ENCODE measurements around the gene SLC1A1. TPM values are rescaled to one million over a fixed set of nuclear protein-coding genes. Genes with fewer than 3 reads are reported as not detected.

SLC1A1 gene
- total RNA-seq, 1 experiment from 2014 or later: 8.5 TPM

GRCh38 chr9:4517274-4517673, 27.0 kb downstream of the SLC1A1 start:
- no peak overlapping the region for H3K27ac Mint-ChIP-seq
- no peak overlapping the region for H3K4me3 Mint-ChIP-seq
- TF ChIP-seq FOXP1 (CRISPR knock-in tag; IDR thresholded peaks at IDR 0.05; ENCODE audit: borderline replicate concordance) (no peak), ATF3 (CRISPR knock-in tag; conservative IDR thresholded peaks at IDR 0.05) (no peak), ZNF317 (CRISPR knock-in tag; IDR thresholded peaks at IDR 0.05; ENCODE audit: borderline replicate concordance, low read depth) (no peak), CREB1 (CRISPR knock-in tag; IDR thresholded peaks at IDR 0.05) (no peak), RORB (CRISPR knock-in tag; IDR thresholded peaks at IDR 0.05) (no peak), ZNF138 (CRISPR knock-in tag; conservative IDR thresholded peaks at IDR 0.05) (no peak), MYBL2 (CRISPR knock-in tag; IDR thresholded peaks at IDR 0.05) (no peak), ZSCAN18 (CRISPR knock-in tag; IDR thresholded peaks at IDR 0.05) (no peak), ZNF532 (CRISPR knock-in tag; IDR thresholded peaks at IDR 0.05; ENCODE audit: borderline replicate concordance) (no peak)
- H3K36me3 Mint-ChIP-seq: no peaks in the 10 kb centered on the region; the same call in 1 of the 2 replicates
- H3K9me3 Mint-ChIP-seq: peaks cover 1% of the 10 kb centered on the region
- ATAC-seq (no peak), DNase-seq (ENCODE audit: low spot score) (no peak)
- ChIA-PET CTCF (no interaction called here), POLR2A (no interaction called here)
- H3K27me3 Mint-ChIP-seq (ENCODE audit: low read depth): peaks cover 24% of the 10 kb centered on the region
- H3K4me1 Mint-ChIP-seq: peaks cover 33% of the 10 kb centered on the region

GRCh38 chr9:4519604-4520003, 29.3 kb downstream of the SLC1A1 start:
- ChIA-PET POLR2A (no interaction called here), CTCF (interaction anchor here (1.0 kb wide), 1 partner anchor 29 kb away, joined by 5 read pairs; no protein-coding TSS in a partner anchor)
- no peak overlapping the region for H3K27ac Mint-ChIP-seq
- H3K4me3 Mint-ChIP-seq: no peak overlapping the region
- H3K4me1 Mint-ChIP-seq: peaks cover 19% of the 10 kb centered on the region
- H3K9me3 Mint-ChIP-seq: peaks cover 4% of the 10 kb centered on the region
- TF ChIP-seq ZNF138 (CRISPR knock-in tag; conservative IDR thresholded peaks at IDR 0.05) (no peak), NR1H2 (CRISPR knock-in tag; IDR thresholded peaks at IDR 0.05) (no peak), NFE2L1 (CRISPR knock-in tag; IDR thresholded peaks at IDR 0.05) (no peak), EMX1 (CRISPR knock-in tag; IDR thresholded peaks at IDR 0.05) (no peak), SP1 (CRISPR knock-in tag; conservative IDR thresholded peaks at IDR 0.05) (no peak), SOX15 (CRISPR knock-in tag; IDR thresholded peaks at IDR 0.05) (no peak), ZNF232 (CRISPR knock-in tag; IDR thresholded peaks at IDR 0.05) (no peak), OVOL2 (CRISPR knock-in tag; IDR thresholded peaks at IDR 0.05; ENCODE audit: borderline replicate concordance) (no peak)
- ATAC-seq (no peak), DNase-seq (ENCODE audit: low spot score) (no peak)
- no peaks in the 10 kb centered on the region; the same call in 1 of the 2 replicates for H3K36me3 Mint-ChIP-seq
- peaks cover 12% of the 10 kb centered on the region for H3K27me3 Mint-ChIP-seq (ENCODE audit: low read depth)

- H3K27ac Mint-ChIP-seq: no peak overlapping the region
- ATAC-seq (no peak), DNase-seq (ENCODE audit: low spot score) (no peak)
- H3K4me1 Mint-ChIP-seq: peaks cover 15% of the 10 kb centered on the region
- CTCF ChIA-PET: interaction anchor here (1.0 kb wide), 1 partner anchor 29 kb away, joined by 5 read pairs; no protein-coding TSS in a partner anchor
- POLR2A ChIA-PET: no interaction called here
- no peak overlapping the region for H3K4me3 Mint-ChIP-seq
- H3K9me3 Mint-ChIP-seq: peaks cover 4% of the 10 kb centered on the region
- no peaks in the 10 kb centered on the region; the same call in 1 of the 2 replicates for H3K36me3 Mint-ChIP-seq
- peaks cover 12% of the 10 kb centered on the region for H3K27me3 Mint-ChIP-seq (ENCODE audit: low read depth)
- TF ChIP-seq OVOL2 (CRISPR knock-in tag; IDR thresholded peaks at IDR 0.05; ENCODE audit: borderline replicate concordance) (no peak), ATF6 (CRISPR knock-in tag; IDR thresholded peaks at IDR 0.05) (no peak), USF2 (CRISPR knock-in tag; IDR thresholded peaks at IDR 0.05) (no peak), HMGXB4 (CRISPR knock-in tag; IDR thresholded peaks at IDR 0.05) (no peak), NFE2L1 (CRISPR knock-in tag; IDR thresholded peaks at IDR 0.05) (no peak), CTCF (IDR thresholded peaks at IDR 0.05) (no peak)
Measured at GRCh38 chr9:4520055-4520454, 29.8 kb downstream of the SLC1A1 start.
